Fibroblast of villous mesenchyme (primary cell): ENCODE results near the gene MMRN2. TPM values are rescaled to one million over a fixed set of nuclear protein-coding genes. Genes with fewer than 3 reads are reported as not detected.

Experiments used
- DNase-seq: peaks from one replicate; pipeline ENCODE4 v3.0.0-alpha.2; 2010; ENCODE audit warnings: low read depth
- H3K4me3 ChIP-seq: 2 replicates; pipeline ENCODE4 v1.5.1; 2011; ENCODE audit warnings: low read depth, mild to moderate bottlenecking, low read length
- CTCF ChIP-seq: IDR thresholded peaks from 2 replicates; pipeline ENCODE4 v1.5.1; 2012; ENCODE audit warnings: low read depth, mild to moderate bottlenecking, low read length; ENCODE audit not compliant: insufficient read depth
- total RNA-seq: library from RNA; depleted of rRNA; stranded (reverse); fragments of >200 nt; gene quantifications from 2 replicates; pipeline ENCODE4 v1.2.3, GENCODE V29; 2012

Gene MMRN2
- total RNA-seq, 1 donor = 0.86 TPM

- TF ChIP-seq CTCF = no peak
- no peak for DNase-seq
- no peak overlapping the region for H3K4me3 ChIP-seq
Observed at GRCh38 chr10:86946213-86947155, 10.9 kb downstream of the MMRN2 start.

DNA sequence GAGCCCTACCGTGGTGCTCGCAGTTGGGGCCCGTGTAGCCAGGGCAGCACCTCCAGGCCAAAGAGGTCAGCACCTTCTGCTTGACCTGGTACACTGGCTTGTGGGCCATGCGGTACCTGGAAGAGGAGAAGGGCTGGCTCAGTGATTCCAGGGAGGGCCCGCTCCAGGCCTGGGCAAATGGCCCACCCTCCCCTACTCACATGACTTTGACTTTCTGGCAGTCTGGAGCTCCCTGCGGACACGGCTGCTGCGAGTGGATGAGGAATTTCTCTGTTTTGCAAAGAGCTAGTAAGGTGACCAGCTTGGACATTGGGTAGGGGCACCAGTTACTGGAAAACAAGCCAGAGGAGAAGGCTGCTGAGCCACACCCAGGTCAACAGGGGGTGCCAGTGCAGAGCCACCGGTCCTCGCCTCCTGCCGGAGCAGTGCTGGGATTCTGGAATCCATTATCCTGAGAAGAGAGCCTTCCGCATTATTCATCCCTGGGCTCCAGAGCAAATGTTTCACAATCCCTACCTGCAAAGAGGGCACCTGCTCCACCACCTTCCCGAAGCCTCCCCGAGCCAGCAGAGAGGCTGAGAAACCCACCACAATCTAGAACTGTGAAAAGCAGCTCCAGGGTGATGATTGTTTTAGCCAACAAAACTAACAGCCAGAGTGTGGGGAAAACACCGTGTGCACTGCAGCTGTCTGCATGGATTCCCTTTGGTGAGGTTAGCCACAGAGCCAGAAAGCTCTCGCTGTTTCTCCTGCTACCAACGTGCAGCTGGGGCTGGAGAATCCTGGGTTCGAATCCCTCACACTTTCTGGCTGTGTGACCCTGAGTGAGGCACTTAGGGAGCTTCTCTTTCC, 11.8 kb downstream of the MMRN2 start:
- peak; percentile 36 for DNase-seq
- no peak overlapping the region for H3K4me3 ChIP-seq
- TF ChIP-seq CTCF = peak; percentile 44

DNA sequence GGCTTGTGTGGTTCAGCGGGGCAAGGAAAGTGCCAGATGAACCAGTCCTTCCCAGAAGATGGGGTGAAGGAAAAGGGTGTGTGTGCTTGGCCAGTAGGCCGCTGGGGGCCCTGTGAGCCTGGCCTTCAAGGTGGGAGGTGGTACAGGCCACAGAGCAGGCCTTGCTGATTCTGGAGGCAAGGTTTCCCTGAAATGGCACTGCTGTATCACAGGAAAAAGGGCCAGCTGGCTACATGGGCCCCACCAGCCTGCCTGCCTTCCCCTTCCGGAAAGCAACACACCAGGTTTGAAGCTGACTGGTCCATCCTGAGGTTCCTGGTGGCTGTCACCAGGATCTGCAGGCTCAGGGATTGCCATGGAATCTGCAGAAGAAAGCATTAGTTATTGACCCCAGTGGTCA, 12.5 kb downstream of the MMRN2 start:
- TF ChIP-seq CTCF = no peak
- DNase-seq = no peak
- no peak overlapping the region for H3K4me3 ChIP-seq

- no peak for TF ChIP-seq CTCF
- no peak overlapping the region for H3K4me3 ChIP-seq
- no peak for DNase-seq
Observed at GRCh38 chr10:86944471-86944870, 12.9 kb downstream of the MMRN2 start.

DNA sequence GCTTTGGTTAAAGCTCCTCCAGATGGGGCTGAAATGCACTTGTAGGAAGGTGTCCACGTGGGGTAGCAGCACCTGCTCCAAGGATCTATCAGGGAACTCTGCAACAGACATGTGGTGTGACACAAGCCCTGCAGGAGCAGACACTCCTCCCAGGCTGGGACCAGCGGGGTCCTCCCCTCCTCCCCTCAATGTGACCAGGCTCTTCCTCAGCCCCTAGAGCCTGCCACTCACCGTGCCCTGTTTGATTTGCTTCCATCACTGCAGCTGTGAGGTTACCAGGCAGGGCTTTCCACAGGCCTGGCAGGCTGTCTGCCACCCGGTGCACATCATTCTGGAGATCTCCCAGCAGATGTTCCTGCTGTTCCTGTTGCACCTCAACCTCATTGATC, 13.4 kb downstream of the MMRN2 start:
- DNase-seq = no peak
- H3K4me3 ChIP-seq = no peak overlapping the region
- no peak for TF ChIP-seq CTCF

GRCh38 chr10:86943316-86944030, 13.9 kb downstream of the MMRN2 start:
- TF ChIP-seq CTCF = no peak
- no peak overlapping the region for H3K4me3 ChIP-seq
- DNase-seq = no peak
